Tibial nerve (tissue), 4 donors: ENCODE data around the gene TSHZ1. TPM values are rescaled to one million over a fixed set of nuclear protein-coding genes. Genes with fewer than 3 reads are reported as not detected.

ENCODE experiments used
- DNase-seq, 2 donors: peaks; one replicate each; pipeline ENCODE4 v3.0.0-alpha.2; 2019; ENCODE audit warnings: low spot score in 2 of 2
- H3K27ac ChIP-seq, 4 donors: fragments of 200-600 bp; sonication (generic) in 3 of 4; one replicate each; pipeline ENCODE4 v1.5.1; 2017 to 2019; ENCODE audit warnings: mild to moderate bottlenecking in 1 of 4
- H3K27me3 ChIP-seq, 2 donors: fragments of 200-600 bp; sonication (generic) in 1 of 2; one replicate each; pipeline versions ENCODE4 v1.5.1 to v1.6.0; 2017 to 2019
- H3K36me3 ChIP-seq, 3 donors: fragments of 200-600 bp; sonication (generic); one replicate each; pipeline ENCODE4 v1.5.1; 2018 to 2019
- H3K4me1 ChIP-seq, 4 donors: fragments of 200-600 bp; sonication (generic) in 3 of 4; one replicate each; pipeline ENCODE4 v1.5.1; 2017 to 2019
- H3K4me3 ChIP-seq, 4 donors: fragments of 200-600 bp; sonication (generic) in 3 of 4; one replicate each; pipeline ENCODE4 v1.5.1; 2017 to 2019; ENCODE audit warnings: mild to moderate bottlenecking in 1 of 4, moderate library complexity in 1 of 4
- H3K9me3 ChIP-seq, 4 donors: fragments of 200-600 bp; sonication (generic) in 3 of 4; one replicate each; pipeline ENCODE4 v1.5.1; 2017 to 2019
- EP300 ChIP-seq, 2 donors: sonication (generic); formaldehyde crosslinking; IDR thresholded peaks; one replicate each; pipeline ENCODE4 v1.6.1; 2017; ENCODE audit warnings: antibody characterized with exemption in 2 of 2, mild to moderate bottlenecking in 1 of 2
- POLR2A ChIP-seq, 2 donors: fragments of 450-650 bp; IDR thresholded peaks; one replicate each; pipeline ENCODE4 v1.6.1; 2017; ENCODE audit warnings: antibody characterized with exemption in 2 of 2, mild to moderate bottlenecking in 2 of 2, moderate library complexity in 2 of 2
- WGBS, 2 donors: methylation state at CpG; one replicate each; pipeline ENCODE4 v1.1.5; 2018; 5-methylcytosine and 5-hydroxymethylcytosine counted together
- total RNA-seq, 4 donors: library from RNA; depleted of rRNA; stranded (reverse); fragments of >200 nt; gene quantifications; one replicate each; pipeline ENCODE4 v1.1.0, GENCODE V29; 2016
- TF ChIP-seq, protein P1 (sequence below), 5 experiments: fragments of 200-600 bp in 3 of 5; fragments of 450-650 bp in 2 of 5; sonication (generic) in 3 of 5; IDR thresholded peaks; one replicate each; pipeline ENCODE4 v1.5.1; 2016 to 2019; ENCODE audit warnings: antibody characterized with exemption in 5 of 5, mild to moderate bottlenecking in 3 of 5, moderate library complexity in 2 of 5

TSHZ1 gene
- total RNA-seq, 4 donors from 2014 or later, result 15.6 to 23.7 (median 18.3) TPM

DNA sequence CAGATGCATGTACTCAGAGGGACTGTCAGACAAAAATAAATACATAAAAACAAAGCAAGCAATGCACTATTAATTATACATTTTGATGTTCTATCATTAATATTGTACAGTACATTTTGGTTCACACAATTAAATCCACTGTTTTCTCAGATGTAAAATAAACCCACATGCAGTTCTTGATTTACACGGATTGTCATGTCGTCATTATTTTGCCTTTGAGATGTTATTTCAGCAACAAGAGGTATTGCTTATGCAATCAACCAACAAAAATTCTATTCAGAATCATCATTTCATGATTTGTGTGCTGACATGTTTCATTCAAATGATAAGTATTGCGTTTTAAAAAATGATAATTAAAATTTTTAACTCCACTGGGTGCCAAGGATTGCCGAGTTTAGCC lies 79.2 kb downstream of the TSHZ1 start:
- Histone ChIP-seq H3K27me3 (no peaks in the 10 kb centered on the region), H3K4me3 (no peak overlapping the region), H3K9me3 (no peaks in the 10 kb centered on the region), H3K36me3 (peaks cover 0 to 46% (median 5%) of the 10 kb centered on the region in 3 donors), H3K27ac (no peak overlapping the region), H3K4me1 (no peaks in the 10 kb centered on the region)
- 83 to 84% methylated on average over 4 of the region's 4 CpGs for WGBS, 2 donors
- no peak for DNase-seq
- TF ChIP-seq EP300 (IDR thresholded peaks at IDR 0.05) (no peak), POLR2A (IDR thresholded peaks at IDR 0.05) (no peak)
- TF ChIP-seq, protein P1, sequence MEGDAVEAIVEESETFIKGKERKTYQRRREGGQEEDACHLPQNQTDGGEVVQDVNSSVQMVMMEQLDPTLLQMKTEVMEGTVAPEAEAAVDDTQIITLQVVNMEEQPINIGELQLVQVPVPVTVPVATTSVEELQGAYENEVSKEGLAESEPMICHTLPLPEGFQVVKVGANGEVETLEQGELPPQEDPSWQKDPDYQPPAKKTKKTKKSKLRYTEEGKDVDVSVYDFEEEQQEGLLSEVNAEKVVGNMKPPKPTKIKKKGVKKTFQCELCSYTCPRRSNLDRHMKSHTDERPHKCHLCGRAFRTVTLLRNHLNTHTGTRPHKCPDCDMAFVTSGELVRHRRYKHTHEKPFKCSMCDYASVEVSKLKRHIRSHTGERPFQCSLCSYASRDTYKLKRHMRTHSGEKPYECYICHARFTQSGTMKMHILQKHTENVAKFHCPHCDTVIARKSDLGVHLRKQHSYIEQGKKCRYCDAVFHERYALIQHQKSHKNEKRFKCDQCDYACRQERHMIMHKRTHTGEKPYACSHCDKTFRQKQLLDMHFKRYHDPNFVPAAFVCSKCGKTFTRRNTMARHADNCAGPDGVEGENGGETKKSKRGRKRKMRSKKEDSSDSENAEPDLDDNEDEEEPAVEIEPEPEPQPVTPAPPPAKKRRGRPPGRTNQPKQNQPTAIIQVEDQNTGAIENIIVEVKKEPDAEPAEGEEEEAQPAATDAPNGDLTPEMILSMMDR (IDR thresholded peaks at IDR 0.05), result no peak

DNA sequence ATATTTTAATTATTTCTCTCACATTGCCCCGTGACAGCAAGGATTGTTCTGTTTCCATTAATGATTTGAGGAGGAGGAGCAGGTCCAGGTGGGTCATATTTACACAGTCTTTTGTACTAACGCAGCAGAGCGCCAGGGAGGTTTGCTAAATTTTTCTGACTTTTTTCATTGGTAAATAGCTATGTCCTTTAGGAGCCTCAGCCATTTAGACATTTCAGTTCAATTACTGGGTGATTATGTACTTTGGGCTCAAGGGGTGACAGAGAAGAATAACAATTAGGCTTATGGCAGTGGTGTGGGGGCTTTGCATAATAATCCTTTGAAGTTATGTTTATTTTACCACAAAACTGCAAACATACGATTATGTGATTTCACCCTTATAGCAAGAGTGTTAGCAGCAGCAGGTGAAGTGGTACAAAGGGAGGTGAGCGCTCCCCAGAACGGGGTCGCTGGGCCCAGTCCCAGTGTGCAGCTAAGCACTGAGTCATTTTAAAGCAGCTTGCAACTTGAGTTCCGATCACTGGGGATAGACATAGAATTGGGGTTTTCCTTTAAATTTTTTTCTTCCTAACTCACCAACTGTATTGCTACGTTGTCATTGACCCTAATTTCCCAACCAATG lies 80.3 kb downstream of the TSHZ1 start:
- TF ChIP-seq POLR2A (IDR thresholded peaks at IDR 0.05) (no peak), EP300 (IDR thresholded peaks at IDR 0.05) (no peak)
- TF ChIP-seq, protein P1 (IDR thresholded peaks at IDR 0.05), result no peak
- no peak overlapping the region for H3K27ac ChIP-seq
- H3K27me3 ChIP-seq, result no peaks in the 10 kb centered on the region
- peaks cover 0 to 35% (median 5%) of the 10 kb centered on the region in 3 donors for H3K36me3 ChIP-seq
- DNase-seq, result no peak
- no peak overlapping the region for H3K4me3 ChIP-seq
- H3K9me3 ChIP-seq, result no peaks in the 10 kb centered on the region
- 89 to 93% methylated on average over 9 of the region's 9 CpGs for WGBS, 2 donors
- H3K4me1 ChIP-seq, result no peaks in the 10 kb centered on the region

DNA sequence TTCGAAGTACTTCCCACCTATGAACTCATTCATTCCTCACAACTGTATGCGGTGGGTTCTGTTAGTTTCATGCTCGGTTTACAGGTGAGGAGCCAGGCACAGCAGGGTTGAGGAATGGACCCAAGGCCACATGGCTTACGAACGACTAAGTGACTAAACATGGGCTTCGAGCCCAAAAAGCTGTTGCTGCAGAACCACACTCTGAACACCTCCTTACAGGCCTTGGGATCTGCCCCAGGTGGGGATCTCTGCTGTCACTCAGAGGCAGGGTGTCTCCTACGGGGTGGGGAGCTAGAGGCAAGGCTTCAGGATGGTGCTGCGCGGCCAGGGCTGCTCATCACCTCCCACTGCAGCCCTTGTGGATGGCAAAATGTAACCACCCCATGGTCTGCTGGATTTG lies 80.9 kb downstream of the TSHZ1 start:
- WGBS, 2 donors, result 78 to 88% methylated on average over 7 to 9 of the region's 9 CpGs

DNA sequence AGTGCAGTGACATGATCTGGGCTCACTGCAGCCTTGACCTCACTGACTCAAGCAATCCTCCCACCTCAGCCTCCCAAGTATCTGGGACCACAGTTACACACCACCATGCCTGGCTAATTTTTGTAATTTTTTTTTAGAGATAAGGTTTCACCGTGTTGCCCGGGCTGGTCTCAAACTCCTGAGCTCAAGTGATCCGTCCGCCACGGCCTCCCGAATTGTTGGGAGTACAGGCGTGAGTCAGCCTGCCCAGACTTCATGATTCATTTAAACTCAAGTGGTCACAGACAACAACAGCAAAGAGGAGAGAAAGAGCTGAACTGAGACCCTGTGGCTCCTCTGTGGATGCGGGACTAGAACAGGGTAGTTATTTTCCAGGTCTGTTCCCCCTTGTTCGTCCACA lies 83.0 kb downstream of the TSHZ1 start:
- 79 to 84% methylated on average over 9 of the region's 9 CpGs for WGBS, 2 donors
- Histone ChIP-seq H3K27ac (no peak overlapping the region), H3K9me3 (no peaks in the 10 kb centered on the region), H3K36me3 (peaks cover 0 to 9% (median 0%) of the 10 kb centered on the region in 3 donors), H3K4me3 (no peak overlapping the region), H3K4me1 (no peaks in the 10 kb centered on the region), H3K27me3 (no peaks in the 10 kb centered on the region)
- DNase-seq, result no peak
- TF ChIP-seq, protein P1 (IDR thresholded peaks at IDR 0.05), result no peak
- TF ChIP-seq EP300 (IDR thresholded peaks at IDR 0.05), result no peak
- no peak for TF ChIP-seq POLR2A (IDR thresholded peaks at IDR 0.05)

More for the DNA sequence above, 80.9 kb downstream of the TSHZ1 start:
- no peak for DNase-seq
- Histone ChIP-seq H3K4me1 (no peaks in the 10 kb centered on the region), H3K4me3 (no peak overlapping the region), H3K36me3 (peaks cover 0 to 29% (median 5%) of the 10 kb centered on the region in 3 donors), H3K27ac (no peak overlapping the region), H3K9me3 (no peaks in the 10 kb centered on the region), H3K27me3 (no peaks in the 10 kb centered on the region)
- TF ChIP-seq, protein P1 (IDR thresholded peaks at IDR 0.05), result no peak
- no peak for TF ChIP-seq POLR2A (IDR thresholded peaks at IDR 0.05)
- TF ChIP-seq EP300 (IDR thresholded peaks at IDR 0.05), result no peak

DNA sequence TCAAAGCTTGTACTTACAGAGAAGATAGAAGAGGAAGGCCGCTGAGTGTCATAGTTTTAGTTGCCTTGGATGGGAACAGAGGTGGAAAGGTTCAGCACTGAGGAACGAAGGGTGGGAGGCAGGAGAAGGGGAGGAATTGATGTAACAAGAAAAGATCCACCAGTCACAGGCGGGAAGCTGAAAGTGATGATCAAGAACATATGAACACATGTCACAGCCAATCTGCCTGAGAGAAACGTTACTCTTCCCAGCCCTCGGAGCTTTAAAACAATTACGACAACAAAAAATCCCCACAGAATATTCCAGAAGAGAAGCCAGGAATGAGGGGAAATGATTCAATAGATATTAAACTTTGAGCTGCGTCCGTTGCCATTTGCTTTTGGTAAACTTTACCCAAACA lies 87.1 kb downstream of the TSHZ1 start:
- no peaks in the 10 kb centered on the region for H3K36me3 ChIP-seq
- H3K4me1 ChIP-seq, result no peaks in the 10 kb centered on the region
- TF ChIP-seq, protein P1 (IDR thresholded peaks at IDR 0.05), result no peak
- TF ChIP-seq EP300 (IDR thresholded peaks at IDR 0.05), result no peak
- TF ChIP-seq POLR2A (IDR thresholded peaks at IDR 0.05), result no peak
- no peak overlapping the region for H3K27ac ChIP-seq
- no peak for DNase-seq
- WGBS, 2 donors, result 53 to 64% methylated on average over 8 of the region's 8 CpGs
- H3K9me3 ChIP-seq, result no peaks in the 10 kb centered on the region
- no peak overlapping the region for H3K4me3 ChIP-seq
- no peaks in the 10 kb centered on the region for H3K27me3 ChIP-seq
